Gastrocnemius medialis (tissue), 4 donors: Measurements from ENCODE around the gene ZNF438.

Source experiments
- CTCF ChIP-seq, 5 experiments: fragments of 450-650 bp in 3 of 5; fragments of 200-600 bp in 2 of 5; sonication (generic) in 2 of 5; IDR thresholded peaks in 4 of 5; conservative IDR thresholded peaks in 1 of 5; 1 replicate in 4 of 5; 2 replicates in 1 of 5; pipeline ENCODE4 v1.5.1; 2016 to 2019; ENCODE audit warnings: antibody characterized with exemption in 5 of 5, mild to moderate bottlenecking in 3 of 5, moderate library complexity in 3 of 5
- POLR2A ChIP-seq, 2 donors: fragments of 450-650 bp; IDR thresholded peaks; one replicate each; pipeline ENCODE4 v1.6.1; 2017; ENCODE audit warnings: antibody characterized with exemption in 2 of 2, mild to moderate bottlenecking in 2 of 2, moderate library complexity in 2 of 2

GRCh38 chr10:30834651-30835050 lies 197.0 kb downstream of the ZNF438 start:
- TF ChIP-seq POLR2A (IDR thresholded peaks at IDR 0.05) (no peak), CTCF (IDR thresholded peaks at IDR 0.05 in 4 of 5, conservative IDR thresholded peaks at IDR 0.05 in 1 of 5) (no peak)
